Activated naive CD4-positive, alpha-beta T cell treated with anti-CD3 and anti-CD28 coated beads for 36 hours (primary cell): Measurements from ENCODE around the gene USH2A. TPM values are rescaled to one million over a fixed set of nuclear protein-coding genes. Genes with fewer than 3 reads are reported as not detected.

ENCODE experiments used
- CTCF ChIA-PET: fragments of 350-600 bp; sonication (Branson Sonifier 250); formaldehyde crosslinking; loops from one replicate; lab custom pipeline; 2021; ENCODE audit warnings: antibody characterized with exemption; lab: Charles Lee
- DNase-seq: peaks from one replicate; pipeline ENCODE4 v3.0.0-alpha.2; 2020
- H3K27ac Mint-ChIP-seq: one replicate; pipeline ENCODE4 v1.8.0; 2021; ENCODE audit warnings: mild to moderate bottlenecking, mixed read lengths
- H3K27me3 Mint-ChIP-seq: one replicate; pipeline ENCODE4 v1.8.0; 2021; ENCODE audit warnings: low read depth, mixed read lengths
- H3K36me3 Mint-ChIP-seq: one replicate; pipeline ENCODE4 v1.8.0; 2021; ENCODE audit warnings: low read depth, mixed read lengths
- H3K4me1 Mint-ChIP-seq: one replicate; pipeline ENCODE4 v1.8.0; 2021; ENCODE audit warnings: low read depth, mixed read lengths
- H3K4me3 Mint-ChIP-seq: one replicate; pipeline ENCODE4 v1.8.0; 2021; ENCODE audit warnings: mild to moderate bottlenecking, moderate library complexity, mixed read lengths
- H3K9me3 Mint-ChIP-seq: one replicate; pipeline ENCODE4 v1.8.0; 2021; ENCODE audit warnings: mixed read lengths
- intact Hi-C: fragments of 100-400 bp; cut with micrococcal nuclease; formaldehyde crosslinking; loops from one replicate; pipeline ENCODE4 v1.15.1; 2023
- total RNA-seq, 2 experiments: library from RNA; stranded (reverse); gene quantifications; one replicate each; pipeline ENCODE4 v1.2.3, GENCODE V29; 2021

The USH2A gene
- total RNA-seq, 2 experiments from 2014 or later, result not detected

DNA sequence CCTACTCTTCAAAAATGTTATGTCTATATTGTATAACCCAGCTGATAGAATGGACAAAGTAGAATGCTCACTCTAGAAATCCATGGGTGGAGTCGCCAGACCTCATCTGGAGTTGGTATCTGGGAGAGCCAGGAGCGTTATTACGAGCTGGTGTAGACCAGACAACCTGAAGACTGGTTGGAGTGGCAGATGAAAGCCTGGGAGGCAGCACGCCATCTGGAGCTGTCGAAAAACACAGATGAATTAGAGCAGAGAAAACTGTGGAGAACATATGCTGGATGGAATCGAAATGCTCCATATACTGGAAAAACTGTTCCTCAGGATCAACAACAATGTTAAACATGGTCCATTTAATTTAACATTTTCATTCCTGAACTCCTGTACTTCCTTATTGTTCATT is 522.6 kb downstream of the USH2A start:
- intact Hi-C loops, result no loop called here
- Mint-ChIP-seq H3K9me3 (peaks cover 2% of the 10 kb centered on the region), H3K27me3 (no peaks in the 10 kb centered on the region), H3K27ac (no peak overlapping the region), H3K36me3 (no peaks in the 10 kb centered on the region), H3K4me3 (no peak overlapping the region), H3K4me1 (no peaks in the 10 kb centered on the region)
- CTCF ChIA-PET, result no interaction called here
- DNase-seq, result no peak

DNA sequence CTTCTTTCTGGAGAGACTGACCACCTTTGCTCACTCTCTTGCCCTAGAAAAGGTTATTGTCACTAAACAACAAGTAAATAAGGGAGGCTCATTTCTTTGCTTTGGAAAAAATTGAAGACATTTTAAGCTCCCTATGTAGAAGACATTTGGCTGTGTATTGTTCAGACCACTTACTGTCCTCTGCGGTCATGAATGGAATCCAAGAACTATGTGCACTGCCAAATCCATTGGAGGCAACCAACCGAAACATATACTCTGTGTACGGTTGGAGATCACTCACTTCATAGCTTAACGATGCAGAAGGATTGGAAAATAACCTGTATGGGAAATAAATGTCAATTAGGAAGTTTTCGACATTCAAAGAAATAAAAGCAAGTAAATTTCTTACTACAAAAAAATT is 523.3 kb downstream of the USH2A start:
- CTCF ChIA-PET, result no interaction called here
- H3K9me3 Mint-ChIP-seq, result peaks cover 2% of the 10 kb centered on the region

DNA sequence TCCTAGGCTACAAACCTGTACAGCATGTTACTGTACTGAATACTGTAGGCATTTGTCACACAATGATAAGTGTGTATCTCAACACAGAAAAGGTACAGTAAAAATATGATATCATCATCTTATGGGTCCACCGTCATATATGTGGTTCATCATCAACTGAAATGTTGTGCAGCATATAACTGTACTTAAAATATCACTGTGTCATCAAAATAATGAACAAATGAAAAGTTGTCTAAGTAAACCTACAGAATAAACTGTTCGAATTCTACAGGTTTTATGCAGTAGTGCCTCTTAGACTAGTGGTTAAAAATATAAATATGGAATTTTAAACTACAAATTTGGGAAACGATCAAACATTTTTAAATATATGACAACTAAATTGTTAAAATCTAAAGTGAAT is 527.4 kb downstream of the USH2A start:
- H3K4me3 Mint-ChIP-seq, result no peak overlapping the region
- no peaks in the 10 kb centered on the region for H3K27me3 Mint-ChIP-seq
- no peaks in the 10 kb centered on the region for H3K36me3 Mint-ChIP-seq

More for the DNA sequence above, 523.3 kb downstream of the USH2A start:
- no peak overlapping the region for H3K4me3 Mint-ChIP-seq
- intact Hi-C loops, result no loop called here
- H3K36me3 Mint-ChIP-seq, result no peaks in the 10 kb centered on the region
- H3K27ac Mint-ChIP-seq, result no peak overlapping the region
- no peak for DNase-seq
- H3K4me1 Mint-ChIP-seq, result no peaks in the 10 kb centered on the region
- no peaks in the 10 kb centered on the region for H3K27me3 Mint-ChIP-seq

DNA sequence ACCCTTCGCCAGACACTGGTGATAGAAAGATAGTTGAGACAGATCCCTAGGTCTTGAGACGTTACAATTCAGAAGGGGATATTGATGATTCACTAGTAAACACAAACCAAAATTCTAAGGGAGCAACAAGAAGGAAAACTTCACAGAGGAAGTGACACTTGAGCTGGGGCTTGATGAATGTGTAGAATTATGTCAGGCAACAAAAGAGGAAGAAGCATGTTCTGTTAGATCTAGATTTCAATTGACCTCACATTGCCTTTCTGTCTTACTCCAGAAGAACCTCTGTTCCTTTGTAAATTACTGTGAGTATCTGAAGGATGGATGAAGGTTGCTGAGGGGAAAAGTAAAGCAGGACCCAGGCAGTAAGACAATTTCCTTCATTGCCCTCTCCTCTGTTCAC is 528.0 kb downstream of the USH2A start:
- Mint-ChIP-seq H3K9me3 (peaks cover 2% of the 10 kb centered on the region), H3K27me3 (no peaks in the 10 kb centered on the region), H3K4me3 (no peak overlapping the region), H3K4me1 (no peaks in the 10 kb centered on the region), H3K27ac (no peak overlapping the region), H3K36me3 (no peaks in the 10 kb centered on the region)
- no peak for DNase-seq
- intact Hi-C loops, result no loop called here
- CTCF ChIA-PET, result no interaction called here

More for the DNA sequence above, 527.4 kb downstream of the USH2A start:
- H3K27ac Mint-ChIP-seq, result no peak overlapping the region
- CTCF ChIA-PET, result no interaction called here
- H3K4me1 Mint-ChIP-seq, result no peaks in the 10 kb centered on the region
- peaks cover 2% of the 10 kb centered on the region for H3K9me3 Mint-ChIP-seq
- DNase-seq, result no peak
- intact Hi-C loops, result no loop called here

DNA sequence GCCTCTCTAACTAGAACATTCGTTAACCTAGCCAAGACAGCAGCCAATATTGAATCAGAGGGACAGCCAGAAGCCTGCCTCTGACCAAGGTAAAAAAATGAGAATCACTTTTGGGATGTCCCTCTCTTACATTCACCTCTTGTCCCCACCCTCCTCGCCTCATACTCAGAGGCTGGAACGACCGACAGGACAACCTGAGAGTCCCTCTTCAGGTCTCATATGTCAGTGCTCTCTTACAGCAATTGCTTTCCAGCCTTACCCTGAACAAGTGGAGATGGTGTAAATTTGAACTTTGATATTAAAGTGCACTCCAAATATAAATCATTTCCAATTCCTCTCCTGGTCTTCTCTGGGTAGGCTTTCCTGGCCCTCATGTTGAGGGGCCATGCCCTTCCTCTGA is 528.6 kb downstream of the USH2A start:
- Mint-ChIP-seq H3K4me1 (no peaks in the 10 kb centered on the region), H3K9me3 (no peaks in the 10 kb centered on the region), H3K27me3 (no peaks in the 10 kb centered on the region), H3K27ac (no peak overlapping the region), H3K4me3 (no peak overlapping the region), H3K36me3 (no peaks in the 10 kb centered on the region)
- intact Hi-C loops, result no loop called here
- DNase-seq, result no peak
- CTCF ChIA-PET, result no interaction called here

DNA sequence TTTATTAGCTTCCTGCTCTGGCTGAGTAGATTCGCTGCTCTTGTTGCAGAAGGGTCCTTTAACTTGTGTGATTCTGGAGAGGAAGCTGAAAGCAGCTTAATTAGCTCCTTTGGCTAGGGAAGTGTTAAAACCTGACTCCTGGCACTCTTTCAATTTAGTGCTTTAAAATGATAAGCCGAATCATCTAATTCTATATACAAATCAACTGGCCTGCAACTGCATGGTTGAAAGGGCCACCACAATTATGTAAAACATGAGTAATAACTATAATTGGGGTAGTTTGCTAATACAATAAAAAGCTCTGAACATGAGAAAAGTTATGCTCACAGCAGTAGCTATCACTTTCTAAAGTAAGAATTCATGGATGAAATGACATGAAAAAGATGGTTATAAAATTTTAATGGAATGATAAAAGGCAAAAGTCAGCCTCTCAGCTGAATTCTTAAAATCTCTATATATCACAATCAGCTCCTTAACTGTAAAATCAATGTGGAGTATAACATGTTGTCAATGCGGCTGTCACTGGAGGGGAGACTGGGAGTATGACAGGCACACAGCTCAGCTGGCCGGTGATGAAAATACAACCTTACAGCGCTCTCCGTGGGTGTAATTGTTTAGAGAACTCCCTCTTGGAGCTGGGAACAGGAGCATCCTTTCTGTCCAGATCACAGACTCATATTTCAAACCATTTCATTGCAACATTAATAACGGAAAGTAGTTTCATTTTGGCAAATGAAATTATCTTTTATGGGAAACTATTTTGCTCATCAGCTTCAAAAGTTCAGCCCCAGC is 531.8 kb downstream of the USH2A start:
- Mint-ChIP-seq H3K4me3 (no peak overlapping the region), H3K27me3 (no peaks in the 10 kb centered on the region), H3K36me3 (no peaks in the 10 kb centered on the region), H3K27ac (no peak overlapping the region), H3K9me3 (no peaks in the 10 kb centered on the region), H3K4me1 (no peaks in the 10 kb centered on the region)
- CTCF ChIA-PET, result interaction anchor here (1.2 kb wide), 1 partner anchor 181 kb away, joined by 3 read pairs; no protein-coding TSS in a partner anchor
- intact Hi-C loops, result no loop called here
- DNase-seq, result no peak

DNA sequence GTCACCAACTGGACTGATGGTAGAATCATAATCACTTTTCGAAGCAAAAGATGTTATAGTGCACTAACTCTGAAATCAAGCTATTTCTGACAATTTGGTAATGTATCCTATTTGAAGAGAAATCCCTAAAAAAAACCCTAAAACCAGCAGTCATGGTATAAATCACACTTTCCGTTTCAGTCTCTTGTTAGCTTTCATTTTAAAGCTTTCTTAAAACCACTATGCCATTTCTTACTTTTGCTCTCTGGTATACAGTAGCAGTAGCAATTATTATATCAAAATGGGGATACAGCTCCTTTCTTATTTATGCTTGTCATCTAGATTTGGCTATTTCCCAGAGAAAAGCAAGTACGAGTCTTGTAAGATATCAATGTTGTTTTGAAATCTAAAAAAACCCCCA is 532.8 kb downstream of the USH2A start:
- no peaks in the 10 kb centered on the region for H3K4me1 Mint-ChIP-seq
- intact Hi-C loops, result no loop called here
- CTCF ChIA-PET, result no interaction called here
- H3K4me3 Mint-ChIP-seq, result no peak overlapping the region
- H3K27me3 Mint-ChIP-seq, result no peaks in the 10 kb centered on the region
- no peak overlapping the region for H3K27ac Mint-ChIP-seq
- H3K9me3 Mint-ChIP-seq, result no peaks in the 10 kb centered on the region
- no peak for DNase-seq
- H3K36me3 Mint-ChIP-seq, result no peaks in the 10 kb centered on the region

DNA sequence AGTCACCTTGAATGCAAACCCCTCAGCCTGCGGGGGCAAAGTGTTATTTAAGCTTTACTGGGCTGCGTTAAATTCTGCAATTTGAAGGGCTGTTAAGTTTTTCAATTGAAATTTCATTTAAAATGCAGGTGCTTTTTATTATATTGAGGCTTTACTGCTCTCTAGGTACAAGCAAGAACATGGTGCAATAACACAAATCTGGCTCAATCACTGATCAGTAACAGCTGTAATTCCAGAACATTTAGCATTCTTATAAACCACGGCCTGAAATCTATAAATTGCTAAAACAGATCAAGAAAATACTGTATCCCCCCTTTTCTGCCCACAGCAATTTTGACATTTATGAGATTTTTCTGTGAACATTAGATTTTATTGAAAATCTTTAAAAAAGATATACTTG is 533.4 kb downstream of the USH2A start:
- Mint-ChIP-seq H3K27ac (no peak overlapping the region), H3K36me3 (no peaks in the 10 kb centered on the region), H3K9me3 (no peaks in the 10 kb centered on the region), H3K4me3 (no peak overlapping the region), H3K27me3 (no peaks in the 10 kb centered on the region), H3K4me1 (no peaks in the 10 kb centered on the region)
- no peak for DNase-seq
- intact Hi-C loops, result no loop called here
- CTCF ChIA-PET, result no interaction called here

DNA sequence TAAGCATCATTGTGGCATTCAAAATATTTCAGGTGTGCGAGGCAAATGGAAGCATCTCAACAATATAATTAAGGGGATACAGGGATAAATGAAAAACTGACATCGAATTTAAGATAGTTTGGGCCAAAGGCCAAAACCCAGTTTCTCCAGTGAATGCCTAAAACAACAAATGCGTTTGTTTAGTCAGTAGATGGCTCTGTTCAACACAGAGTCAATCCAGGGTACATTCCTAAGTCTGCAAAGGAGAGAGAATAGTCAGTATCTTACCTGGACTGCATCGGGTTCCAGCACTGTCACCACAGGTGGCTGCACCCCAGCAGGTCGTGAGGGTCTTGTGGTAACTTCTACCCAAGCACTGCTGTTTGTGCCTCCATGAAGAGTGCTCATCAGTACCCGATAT is 535.1 kb downstream of the USH2A start:
- no peak for DNase-seq
- Mint-ChIP-seq H3K36me3 (no peaks in the 10 kb centered on the region), H3K27ac (no peak overlapping the region), H3K4me3 (no peak overlapping the region), H3K9me3 (no peaks in the 10 kb centered on the region), H3K27me3 (no peaks in the 10 kb centered on the region), H3K4me1 (no peaks in the 10 kb centered on the region)
- intact Hi-C loops, result no loop called here
- CTCF ChIA-PET, result no interaction called here

DNA sequence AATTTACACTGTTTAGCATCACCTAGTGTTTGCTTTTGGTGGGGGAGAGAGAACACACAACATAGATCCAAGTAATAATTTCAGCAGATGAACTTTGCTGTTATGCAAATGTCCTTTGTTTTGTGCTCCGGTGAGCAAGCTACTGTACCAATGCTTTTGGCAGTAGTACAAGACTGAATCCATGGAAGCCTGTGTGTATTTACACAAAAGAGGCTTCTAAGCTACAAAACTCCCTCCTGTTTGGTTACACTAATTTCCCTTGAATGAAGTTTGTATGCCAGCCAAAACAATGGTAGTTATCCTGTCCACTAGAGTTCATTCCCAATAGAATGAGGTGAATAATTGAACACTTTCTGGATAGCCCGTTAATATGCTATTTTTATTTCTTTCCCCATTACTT is 535.6 kb downstream of the USH2A start:
- H3K4me3 Mint-ChIP-seq, result no peak overlapping the region
- intact Hi-C loops, result no loop called here
- H3K36me3 Mint-ChIP-seq, result no peaks in the 10 kb centered on the region
- H3K9me3 Mint-ChIP-seq, result no peaks in the 10 kb centered on the region
- no peak overlapping the region for H3K27ac Mint-ChIP-seq
- no peak for DNase-seq
- no peaks in the 10 kb centered on the region for H3K27me3 Mint-ChIP-seq
- no peaks in the 10 kb centered on the region for H3K4me1 Mint-ChIP-seq
- CTCF ChIA-PET, result no interaction called here

DNA sequence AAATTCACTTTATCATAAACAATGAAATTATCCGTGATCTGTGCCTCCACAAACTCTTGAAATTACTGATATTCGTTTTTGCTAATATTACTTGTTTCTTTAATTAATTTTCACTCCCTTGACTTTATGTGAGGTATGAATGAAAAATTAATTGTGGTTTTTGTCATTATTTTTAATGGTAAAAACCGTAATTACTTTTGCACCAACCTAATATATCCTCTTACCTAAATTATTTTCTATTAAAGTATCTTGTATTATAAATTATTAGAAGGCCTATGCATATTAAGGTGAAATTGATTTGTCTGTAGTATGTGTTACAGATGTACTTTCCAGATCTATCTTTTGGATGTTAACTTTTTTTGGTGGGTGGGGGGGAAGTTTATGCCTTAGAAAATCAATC is 540.2 kb downstream of the USH2A start:
- intact Hi-C loops, result no loop called here
- H3K9me3 Mint-ChIP-seq, result peaks cover 2% of the 10 kb centered on the region
- no peaks in the 10 kb centered on the region for H3K4me1 Mint-ChIP-seq
- no peak for DNase-seq
- no peak overlapping the region for H3K27ac Mint-ChIP-seq
- CTCF ChIA-PET, result no interaction called here
- H3K4me3 Mint-ChIP-seq, result no peak overlapping the region
- H3K36me3 Mint-ChIP-seq, result no peaks in the 10 kb centered on the region
- H3K27me3 Mint-ChIP-seq, result no peaks in the 10 kb centered on the region

DNA sequence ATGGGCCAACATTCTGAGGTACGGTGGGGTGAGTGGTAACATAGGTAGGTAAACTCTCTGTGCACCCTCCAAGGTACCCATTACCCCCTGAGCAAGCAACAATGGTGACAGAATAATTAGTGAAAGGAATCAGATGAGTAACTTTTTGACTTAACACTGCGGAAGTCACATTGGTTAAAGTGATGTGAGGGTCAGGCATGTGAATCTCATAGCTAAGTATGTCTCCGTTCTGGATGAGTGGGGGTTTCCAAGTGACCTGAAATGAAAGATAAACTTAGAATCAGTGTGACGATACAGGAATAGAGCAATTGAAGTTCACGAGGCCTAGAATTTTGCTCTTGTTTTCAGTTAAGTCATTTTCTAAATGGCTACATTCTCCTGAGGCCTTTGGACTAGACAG is 544.4 kb downstream of the USH2A start:
- CTCF ChIA-PET, result no interaction called here

DNA sequence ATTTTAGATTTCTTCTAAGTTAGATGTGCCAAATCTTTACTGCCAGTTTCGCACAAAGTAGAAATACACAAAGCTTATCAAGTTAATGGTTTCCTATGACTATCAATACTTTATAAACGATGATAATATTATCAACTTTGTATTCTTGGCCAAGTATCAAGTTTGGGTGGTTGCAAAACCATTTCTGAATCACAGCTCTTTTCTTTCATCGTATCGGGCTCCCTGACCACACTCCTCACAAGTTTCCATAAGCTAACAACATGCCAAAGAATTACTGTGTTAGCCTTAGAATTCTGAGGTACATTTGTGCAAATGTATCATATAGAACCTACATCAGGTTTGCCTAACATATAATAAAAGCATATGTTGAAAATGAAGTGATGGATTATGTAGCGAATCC is 545.1 kb downstream of the USH2A start:
- Mint-ChIP-seq H3K36me3 (no peaks in the 10 kb centered on the region), H3K4me3 (no peak overlapping the region), H3K27ac (no peak overlapping the region), H3K4me1 (no peaks in the 10 kb centered on the region), H3K27me3 (no peaks in the 10 kb centered on the region), H3K9me3 (peaks cover 2% of the 10 kb centered on the region)
- CTCF ChIA-PET, result no interaction called here
- intact Hi-C loops, result no loop called here
- no peak for DNase-seq

More for the DNA sequence above, 544.4 kb downstream of the USH2A start:
- no peak for DNase-seq
- Mint-ChIP-seq H3K4me1 (no peaks in the 10 kb centered on the region), H3K9me3 (peaks cover 2% of the 10 kb centered on the region), H3K4me3 (no peak overlapping the region), H3K27ac (no peak overlapping the region), H3K36me3 (no peaks in the 10 kb centered on the region), H3K27me3 (no peaks in the 10 kb centered on the region)
- intact Hi-C loops, result no loop called here
